GM18858 (cell line): ENCODE measurements around the gene CARD19.

Experiments
- ATAC-seq: cut with Tn5 transposase; IDR thresholded peaks from one replicate; pipeline ENCODE4 v1.9.1; 2021; ENCODE audit not compliant: unreplicated experiment

The CARD19 gene

GRCh38 chr9:93061791-93062763, 33.9 kb upstream of the CARD19 start:
- no peak for ATAC-seq

GRCh38 chr9:93064392-93065134, 31.5 kb upstream of the CARD19 start:
- ATAC-seq = peak; percentile 91

- ATAC-seq = no peak
Measured at GRCh38 chr9:93065135-93065720, 30.8 kb upstream of the CARD19 start.

DNA sequence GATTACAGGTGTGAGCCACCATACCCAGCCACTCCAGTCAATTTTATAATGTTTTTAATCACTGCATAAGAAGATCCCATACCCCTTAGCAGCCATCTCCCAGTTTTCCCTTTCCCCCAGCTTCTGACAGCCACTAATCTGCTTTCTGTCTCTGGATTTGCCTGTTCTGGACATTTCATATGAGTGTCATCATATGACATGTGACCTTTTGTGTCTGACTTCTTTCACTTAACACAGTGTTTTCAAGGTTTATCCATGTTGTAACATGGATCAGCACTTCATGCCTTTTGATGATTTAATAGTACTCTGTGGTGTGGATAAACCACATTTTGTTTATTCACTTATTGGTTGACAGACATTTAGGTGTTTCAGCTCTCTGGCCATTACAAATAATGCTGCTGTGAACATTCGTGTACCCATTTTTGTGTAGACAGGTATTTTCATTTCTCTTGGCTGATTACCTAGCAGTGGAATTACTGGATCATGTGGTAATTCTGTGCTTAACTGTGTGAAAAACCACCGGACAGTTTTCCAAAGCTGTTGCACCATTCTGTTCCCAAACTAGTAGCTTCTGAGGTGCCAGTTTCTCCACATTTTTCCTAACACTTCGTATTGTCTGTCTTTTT, 28.9 kb upstream of the CARD19 start:
- ATAC-seq = no peak

GRCh38 chr9:93068956-93069355, 27.1 kb upstream of the CARD19 start:
- no peak for ATAC-seq

GRCh38 chr9:93071464-93071863, 24.6 kb upstream of the CARD19 start:
- ATAC-seq = no peak

DNA sequence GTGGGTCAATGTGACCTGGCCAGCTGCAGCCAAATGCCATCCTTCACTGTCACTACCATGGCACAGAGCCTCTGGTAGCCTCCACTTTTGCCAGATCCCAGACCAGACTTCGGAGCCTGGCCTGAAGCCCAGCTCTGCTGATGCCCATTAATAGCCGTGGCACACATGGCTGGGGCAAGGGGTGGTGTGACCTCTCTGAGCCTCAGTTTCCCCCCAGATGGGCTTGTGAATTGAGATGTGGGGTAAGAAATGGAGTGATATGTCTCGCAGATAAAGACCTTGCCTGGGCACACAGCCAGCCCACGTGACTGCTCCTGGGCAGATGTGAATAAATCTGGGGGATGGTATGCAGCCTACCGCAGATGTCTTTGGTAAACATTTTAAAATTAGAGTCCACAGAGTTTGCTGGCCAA, 23.6 kb upstream of the CARD19 start:
- no peak for ATAC-seq

DNA sequence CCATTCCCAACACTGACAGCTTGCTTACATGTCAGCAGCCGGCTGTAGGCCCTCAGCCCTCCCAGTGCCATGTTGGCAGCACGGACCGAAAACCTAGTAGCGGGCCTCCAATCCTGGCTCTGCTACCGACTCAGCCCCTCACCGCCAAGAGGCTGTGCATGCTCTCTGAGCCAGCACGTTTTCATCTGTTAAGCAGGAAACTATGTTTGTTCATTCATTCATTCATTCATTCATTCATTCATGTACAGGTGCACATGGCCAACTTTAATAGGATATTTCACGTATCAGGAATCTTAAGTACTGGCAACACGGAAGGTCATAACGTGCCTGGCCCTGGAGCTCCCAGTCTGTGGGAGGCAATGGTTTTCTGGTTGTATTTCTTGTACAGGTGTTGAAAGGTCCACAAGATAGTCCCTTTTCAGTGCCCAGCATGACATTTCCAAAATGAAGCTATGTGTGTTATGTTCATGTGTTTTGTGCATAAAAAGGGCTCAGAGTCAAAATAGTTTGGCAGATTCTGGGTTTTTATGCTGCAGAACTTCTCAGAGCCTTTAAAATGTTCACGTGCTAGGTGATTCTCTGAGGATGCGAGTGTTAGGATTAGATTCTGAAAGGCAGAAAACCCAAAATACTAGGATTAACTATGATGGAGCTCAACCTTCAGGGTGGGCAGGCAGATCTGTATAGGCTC, 19.8 kb upstream of the CARD19 start:
- ATAC-seq = no peak

DNA sequence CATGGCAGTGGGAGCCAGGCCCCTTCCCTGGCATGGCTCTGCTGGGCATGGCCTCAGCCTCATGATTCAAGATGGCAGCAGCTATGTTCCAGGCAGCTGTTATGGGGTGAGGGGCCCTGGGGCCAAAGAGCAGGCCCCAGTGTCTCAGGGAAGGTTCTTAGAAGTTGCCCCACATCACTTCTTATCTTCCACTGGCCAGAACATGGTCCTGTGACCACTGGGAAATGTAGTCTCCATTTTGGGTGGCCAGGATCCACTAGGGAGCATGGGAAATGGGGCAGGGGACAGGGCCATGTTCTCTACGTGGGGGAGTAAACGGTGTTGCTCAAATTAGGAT, 19.3 kb upstream of the CARD19 start:
- ATAC-seq = no peak

- ATAC-seq = no peak
Measured at GRCh38 chr9:93077367-93077766, 18.6 kb upstream of the CARD19 start.

DNA sequence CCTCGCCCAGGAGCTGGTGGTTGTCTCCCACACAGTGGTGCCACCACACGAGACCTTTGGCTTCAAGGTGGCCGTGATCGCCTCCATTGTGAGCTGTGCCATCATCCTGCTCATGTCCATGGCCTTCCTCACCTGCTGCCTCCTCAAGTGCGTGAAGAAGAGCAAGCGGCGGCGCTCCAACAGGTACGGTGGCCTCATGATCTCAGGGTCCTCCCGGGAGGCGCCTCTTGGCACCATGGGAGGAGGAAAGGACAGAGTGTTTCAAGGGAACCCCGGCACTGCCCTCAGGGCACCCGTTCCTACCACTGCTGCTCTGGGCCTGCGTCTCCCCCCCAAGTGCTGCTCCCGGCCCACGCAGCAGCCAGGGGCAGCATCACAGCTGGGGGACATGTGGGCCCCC, 18.2 kb upstream of the CARD19 start:
- no peak for ATAC-seq

- ATAC-seq = no peak
Measured at GRCh38 chr9:93079371-93079770, 16.6 kb upstream of the CARD19 start.

DNA sequence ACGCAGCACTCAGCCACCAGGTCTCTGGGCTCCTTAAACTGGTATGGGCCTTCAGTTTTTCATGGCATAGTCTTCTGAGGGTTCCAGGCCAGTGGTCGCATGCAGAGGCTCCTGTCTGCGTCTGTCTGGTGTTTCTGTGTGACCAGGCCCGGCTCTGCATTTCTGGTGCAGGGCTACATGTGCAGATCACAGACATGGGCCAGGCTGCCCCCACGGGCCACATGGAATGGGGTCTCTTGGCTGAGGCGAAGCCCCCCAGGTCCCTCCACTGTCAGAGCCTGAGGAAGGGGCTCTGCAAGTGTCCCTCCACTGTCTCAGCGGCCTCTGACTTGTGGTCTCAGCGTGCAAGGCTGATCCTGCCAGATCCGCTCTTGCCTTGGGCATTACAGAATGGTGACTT, 15.6 kb upstream of the CARD19 start:
- ATAC-seq = no peak

DNA sequence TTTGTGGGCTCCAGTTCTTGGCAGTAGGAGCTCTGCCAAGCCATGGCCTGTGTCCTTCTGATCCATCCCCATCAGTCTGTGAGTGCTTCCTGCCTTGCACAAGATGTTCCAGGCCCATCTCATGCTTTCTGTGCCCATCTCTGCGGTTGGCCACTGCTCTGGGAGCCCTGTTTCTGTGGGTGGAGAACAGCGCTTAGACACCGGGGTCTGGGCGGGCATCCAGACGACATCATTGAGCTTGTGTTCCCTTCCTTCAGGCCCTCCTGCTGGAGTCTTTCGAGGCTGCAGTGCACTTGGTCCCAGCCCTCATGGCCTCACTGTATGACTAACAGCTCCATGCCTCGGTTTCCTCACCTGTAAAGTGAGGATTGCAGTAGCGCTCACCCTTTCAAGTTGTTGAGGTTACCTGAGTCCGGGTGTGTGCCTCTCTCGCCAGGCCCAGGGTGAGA, 14.9 kb upstream of the CARD19 start:
- ATAC-seq = no peak

GRCh38 chr9:93081931-93082330, 14.1 kb upstream of the CARD19 start:
- no peak for ATAC-seq

DNA sequence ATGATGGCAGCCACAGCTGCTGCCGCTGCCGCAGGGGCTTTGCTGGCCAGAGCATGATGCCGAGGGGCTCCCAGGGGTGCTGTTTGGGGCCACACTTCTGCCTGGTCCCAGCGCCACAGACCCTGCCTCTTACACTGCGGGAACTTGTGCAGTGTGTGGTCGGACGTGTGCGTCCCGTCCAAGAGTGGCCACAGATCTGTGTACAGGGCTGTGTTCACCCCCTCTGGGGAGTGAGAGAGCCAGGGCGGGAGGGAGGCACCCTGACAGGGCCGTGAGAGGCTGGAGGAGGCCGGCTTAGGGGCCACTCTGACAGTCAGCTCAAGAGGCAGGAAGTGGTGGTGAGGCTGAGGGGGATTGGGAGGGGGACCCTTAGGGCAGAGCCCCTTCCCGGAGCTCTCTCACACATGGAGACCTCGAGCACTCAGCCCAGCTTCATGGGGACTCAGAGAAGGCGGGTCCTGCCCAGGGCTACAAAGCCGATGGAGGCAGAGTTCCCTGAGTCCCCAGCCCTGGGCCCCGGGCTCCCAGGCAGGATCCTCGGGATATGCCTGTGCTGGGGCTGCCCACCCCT, 13.1 kb upstream of the CARD19 start:
- no peak for ATAC-seq

GRCh38 chr9:93083592-93084470, 12.2 kb upstream of the CARD19 start:
- ATAC-seq = no peak

- ATAC-seq = no peak
Measured at GRCh38 chr9:93084471-93084881, 11.5 kb upstream of the CARD19 start.

- no peak for ATAC-seq
Measured at GRCh38 chr9:93085676-93086075, 10.3 kb upstream of the CARD19 start.
